Measurements from ENCODE around the gene CDH1. TPM values are rescaled to one million over a fixed set of nuclear protein-coding genes. Genes with fewer than 3 reads are reported as not detected.

The CDH1 gene
- total RNA-seq, 2 donors from 2014 or later = 1.1 TPM; not detected in 1

GRCh38 chr16:68860978-68861892 is 124.1 kb downstream of the CDH1 start:
- H3K27ac ChIP-seq = no peak overlapping the region
- H3K27me3 ChIP-seq (replicated peaks; ENCODE audit: insufficient read depth) = no peaks in the 10 kb centered on the region
- no peaks in the 10 kb centered on the region for H3K9me3 ChIP-seq
- ATAC-seq (ENCODE audit: insufficient number of reproducible peaks, low FRiP score, low read depth) (no peak), DNase-seq (ENCODE audit: low spot score) (no peak)
- H3K36me3 ChIP-seq = peaks cover 13% of the 10 kb centered on the region
- no peak overlapping the region for H3K4me3 ChIP-seq
- H3K4me1 ChIP-seq (ENCODE audit: control insufficient read depth in 1 of 2, low read depth in 2 of 2) = no peaks in the 10 kb centered on the region
- no peak for TF ChIP-seq CTCF (IDR thresholded peaks at IDR 0.05)

GRCh38 chr16:68866933-68867332 is 129.8 kb downstream of the CDH1 start:
- DNase-seq (ENCODE audit: low spot score) = no peak
- ATAC-seq (ENCODE audit: insufficient number of reproducible peaks, low FRiP score, low read depth) = no peak
- TF ChIP-seq CTCF (IDR thresholded peaks at IDR 0.05) = no peak
- Histone ChIP-seq H3K36me3 (peaks cover 6% of the 10 kb centered on the region), H3K27ac (no peak overlapping the region), H3K4me1 (ENCODE audit: control insufficient read depth in 1 of 2, low read depth in 2 of 2) (no peaks in the 10 kb centered on the region), H3K4me3 (no peak overlapping the region), H3K9me3 (no peaks in the 10 kb centered on the region), H3K27me3 (replicated peaks; ENCODE audit: insufficient read depth) (no peaks in the 10 kb centered on the region)

- no peak for DNase-seq (ENCODE audit: low spot score)
- no peak overlapping the region for H3K27ac ChIP-seq
- no peaks in the 10 kb centered on the region for H3K27me3 ChIP-seq (replicated peaks; ENCODE audit: insufficient read depth)
- ATAC-seq (ENCODE audit: insufficient number of reproducible peaks, low FRiP score, low read depth) = no peak
- no peak for TF ChIP-seq CTCF (IDR thresholded peaks at IDR 0.05)
- peaks cover 6% of the 10 kb centered on the region for H3K36me3 ChIP-seq
- H3K4me1 ChIP-seq (ENCODE audit: control insufficient read depth in 1 of 2, low read depth in 2 of 2) = no peaks in the 10 kb centered on the region
- no peak overlapping the region for H3K4me3 ChIP-seq
- no peaks in the 10 kb centered on the region for H3K9me3 ChIP-seq
Measured at GRCh38 chr16:68869492-68870088, 132.5 kb downstream of the CDH1 start.

GRCh38 chr16:68873635-68874471 is 136.8 kb downstream of the CDH1 start:
- ATAC-seq (ENCODE audit: insufficient number of reproducible peaks, low FRiP score, low read depth) = no peak
- H3K27me3 ChIP-seq (replicated peaks; ENCODE audit: insufficient read depth) = no peaks in the 10 kb centered on the region
- H3K9me3 ChIP-seq = no peaks in the 10 kb centered on the region
- no peak overlapping the region for H3K4me3 ChIP-seq
- no peak for TF ChIP-seq CTCF (IDR thresholded peaks at IDR 0.05)
- H3K27ac ChIP-seq = no peak overlapping the region
- H3K36me3 ChIP-seq = peaks cover 9% of the 10 kb centered on the region
- no peaks in the 10 kb centered on the region for H3K4me1 ChIP-seq (ENCODE audit: control insufficient read depth in 1 of 2, low read depth in 2 of 2)
- no peak for DNase-seq (ENCODE audit: low spot score)

- no peak overlapping the region for H3K4me3 ChIP-seq
- H3K27me3 ChIP-seq (replicated peaks; ENCODE audit: insufficient read depth) = no peaks in the 10 kb centered on the region
- no peak overlapping the region for H3K27ac ChIP-seq
- ATAC-seq (ENCODE audit: insufficient number of reproducible peaks, low FRiP score, low read depth) = no peak
- DNase-seq (ENCODE audit: low spot score) = no peak
- TF ChIP-seq CTCF (IDR thresholded peaks at IDR 0.05) = no peak
- no peaks in the 10 kb centered on the region for H3K9me3 ChIP-seq
- H3K36me3 ChIP-seq = peaks cover 12% of the 10 kb centered on the region
- H3K4me1 ChIP-seq (ENCODE audit: control insufficient read depth in 1 of 2, low read depth in 2 of 2) = no peaks in the 10 kb centered on the region
Measured at GRCh38 chr16:68875871-68876270, 138.8 kb downstream of the CDH1 start.

Data from thoracic aorta (tissue), 2 donors.